ENCODE results near the gene DOCK1. TPM values are rescaled to one million over a fixed set of nuclear protein-coding genes. Genes with fewer than 3 reads are reported as not detected.

Gene DOCK1
- polyA plus RNA-seq, 1 of the 3 experiments (the other 2 are of a cell fraction) = 15.5 TPM

- POLR2A ChIA-PET = no interaction called here
- no peak overlapping the region for H2AFZ ChIP-seq (ENCODE audit: low read depth)
- TF ChIP-seq ELF1 (IDR thresholded peaks at IDR 0.05) = no peak
- no peak for TF ChIP-seq GATA2 (CRISPR knock-in tag; IDR thresholded peaks at IDR 0.05)
- TF ChIP-seq RXRA (IDR thresholded peaks at IDR 0.05; ENCODE audit: borderline replicate concordance, low read depth) = no peak
- TF ChIP-seq IRF3 (IDR thresholded peaks at IDR 0.05; ENCODE audit: low read depth, low read length) = no peak
- TF ChIP-seq POLR2AphosphoS5 (IDR thresholded peaks at IDR 0.05; ENCODE audit: low read depth, low read length) = no peak
- no peak overlapping the region for H3K4me2 ChIP-seq
- CTCF ChIA-PET = no interaction called here
- no peaks in the 10 kb centered on the region for H4K20me1 ChIP-seq (ENCODE audit: insufficient read depth)
- H3K9me2 ChIP-seq = no peaks in the 10 kb centered on the region
- H3F3A ChIP-seq (replicated peaks; ENCODE audit: insufficient read depth) = no peaks in the 10 kb centered on the region
- no peaks in the 10 kb centered on the region for H3K27me3 ChIP-seq (ENCODE audit: insufficient read depth)
- peaks cover 0 to 3% of the 10 kb centered on the region in 2 experiments; a peak in 1 of 4 replicates for H3K4me1 ChIP-seq (ENCODE audit: control insufficient read depth in 1 of 2, insufficient read depth in 2 of 2, low read depth in 1 of 2, low read length in 1 of 2)
- WGBS (ENCODE audit: low lambda C conversion rate) = 100% methylated on average over 1 of the region's 1 CpG
- H3K9me3 ChIP-seq = no peaks in the 10 kb centered on the region
- H3K36me3 ChIP-seq (replicated peaks in 1 of 2; ENCODE audit: control insufficient read depth in 1 of 2, insufficient read depth in 2 of 2, low read length in 1 of 2) = peaks cover 9 to 24% of the 10 kb centered on the region in 2 experiments
- no peak overlapping the region for H3K27ac ChIP-seq (ENCODE audit: low read depth in 2 of 2, low read length in 1 of 2)
- no peak overlapping the region for H3K4me3 ChIP-seq (ENCODE audit: low read depth in 2 of 2, low read length in 1 of 2)
- no peak overlapping the region for H3K9ac ChIP-seq
- peaks cover 19% of the 10 kb centered on the region for H3K79me2 ChIP-seq (ENCODE audit: insufficient read depth)
- no peak for DNase-seq
These were observed 74.1 kb downstream of the DOCK1 start for GRCh38 chr10:126979311-126979710.

GRCh38 chr10:126993208-126993607, 88.0 kb downstream of the DOCK1 start:
- H3K27ac ChIP-seq (ENCODE audit: low read depth in 2 of 2, low read length in 1 of 2) = no peak overlapping the region
- WGBS (ENCODE audit: low lambda C conversion rate) = 100% methylated on average over 4 of the region's 7 CpGs
- ChIA-PET CTCF (interaction anchor here (0.7 kb wide), 1 partner anchor 499 kb away, joined by 3 read pairs; no protein-coding TSS in a partner anchor), POLR2A (no interaction called here)
- H3F3A ChIP-seq (replicated peaks; ENCODE audit: insufficient read depth) = no peaks in the 10 kb centered on the region
- no peak overlapping the region for H3K9ac ChIP-seq
- H2AFZ ChIP-seq (ENCODE audit: low read depth) = no peak overlapping the region
- H3K79me2 ChIP-seq (ENCODE audit: insufficient read depth) = no peaks in the 10 kb centered on the region
- H3K27me3 ChIP-seq (ENCODE audit: insufficient read depth) = no peaks in the 10 kb centered on the region
- no peaks in the 10 kb centered on the region for H3K9me2 ChIP-seq
- no peak for DNase-seq
- H3K9me3 ChIP-seq = no peaks in the 10 kb centered on the region
- TF ChIP-seq RAD21 (IDR thresholded peaks at IDR 0.05; ENCODE audit: low read length) (no peak), POLR2AphosphoS5 (IDR thresholded peaks at IDR 0.05; ENCODE audit: low read depth, low read length) (no peak), RXRA (IDR thresholded peaks at IDR 0.05; ENCODE audit: borderline replicate concordance, low read depth) (no peak), CHD2 (IDR thresholded peaks at IDR 0.05; ENCODE audit: low read length, partially characterized antibody) (no peak), EZH2phosphoT487 (IDR thresholded peaks at IDR 0.05; ENCODE audit: borderline replicate concordance, low read depth) (no peak), SIN3A (IDR thresholded peaks at IDR 0.05; ENCODE audit: borderline replicate concordance, low read depth, low read length) (no peak), MAX (IDR thresholded peaks at IDR 0.05; ENCODE audit: low read depth) (no peak), IRF3 (IDR thresholded peaks at IDR 0.05; ENCODE audit: low read depth, low read length) (no peak), ZBTB33 (IDR thresholded peaks at IDR 0.05; ENCODE audit: borderline replicate concordance, low read depth) (no peak)
- H3K4me2 ChIP-seq = no peak overlapping the region
- no peak overlapping the region for H3K4me3 ChIP-seq (ENCODE audit: low read depth in 2 of 2, low read length in 1 of 2)
- H4K20me1 ChIP-seq (ENCODE audit: insufficient read depth) = no peaks in the 10 kb centered on the region
- H3K4me1 ChIP-seq (ENCODE audit: control insufficient read depth in 1 of 2, insufficient read depth in 2 of 2, low read depth in 1 of 2, low read length in 1 of 2) = no peaks in the 10 kb centered on the region
- peaks cover 33 to 48% of the 10 kb centered on the region in 2 experiments for H3K36me3 ChIP-seq (replicated peaks in 1 of 2; ENCODE audit: control insufficient read depth in 1 of 2, insufficient read depth in 2 of 2, low read length in 1 of 2)

Data from SK-N-SH (cell line).